ENCODE results near the gene SPRED2.

DNA sequence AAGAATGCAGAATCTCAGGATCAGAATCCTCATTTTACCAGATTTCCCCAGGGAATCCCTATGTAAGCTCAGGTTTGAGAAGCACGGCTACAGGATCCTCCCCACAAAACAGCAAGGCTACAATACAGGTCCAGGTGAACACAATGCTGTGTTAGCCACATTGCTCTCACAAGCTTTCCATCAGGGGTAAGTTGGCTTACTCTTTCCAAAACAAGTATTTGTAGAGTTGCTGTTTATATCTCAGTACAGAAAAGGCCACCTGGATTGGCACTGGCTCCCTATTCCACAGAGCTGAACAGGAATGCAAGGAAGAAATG lies 11.0 kb downstream of the SPRED2 start:
- no peak for TF ChIP-seq POLR2A (IDR thresholded peaks at IDR 0.05)
- TF ChIP-seq, protein P1, sequence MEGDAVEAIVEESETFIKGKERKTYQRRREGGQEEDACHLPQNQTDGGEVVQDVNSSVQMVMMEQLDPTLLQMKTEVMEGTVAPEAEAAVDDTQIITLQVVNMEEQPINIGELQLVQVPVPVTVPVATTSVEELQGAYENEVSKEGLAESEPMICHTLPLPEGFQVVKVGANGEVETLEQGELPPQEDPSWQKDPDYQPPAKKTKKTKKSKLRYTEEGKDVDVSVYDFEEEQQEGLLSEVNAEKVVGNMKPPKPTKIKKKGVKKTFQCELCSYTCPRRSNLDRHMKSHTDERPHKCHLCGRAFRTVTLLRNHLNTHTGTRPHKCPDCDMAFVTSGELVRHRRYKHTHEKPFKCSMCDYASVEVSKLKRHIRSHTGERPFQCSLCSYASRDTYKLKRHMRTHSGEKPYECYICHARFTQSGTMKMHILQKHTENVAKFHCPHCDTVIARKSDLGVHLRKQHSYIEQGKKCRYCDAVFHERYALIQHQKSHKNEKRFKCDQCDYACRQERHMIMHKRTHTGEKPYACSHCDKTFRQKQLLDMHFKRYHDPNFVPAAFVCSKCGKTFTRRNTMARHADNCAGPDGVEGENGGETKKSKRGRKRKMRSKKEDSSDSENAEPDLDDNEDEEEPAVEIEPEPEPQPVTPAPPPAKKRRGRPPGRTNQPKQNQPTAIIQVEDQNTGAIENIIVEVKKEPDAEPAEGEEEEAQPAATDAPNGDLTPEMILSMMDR (IDR thresholded peaks at IDR 0.05), result no peak

All from uterus (tissue), 2 donors.